ENCODE results near the gene RDH11.
"Not testable (repeated sequence)": the region's sequence is repeated elsewhere in the genome, so short reads cannot be mapped to it uniquely, and the experiment has no call there.

RDH11 gene

GRCh38 chr14:67703997-67704396 lies 8.4 kb upstream of the RDH11 start:
- DNase-seq: no peak

- DNase-seq: not testable (repeated sequence)
These were observed 5.9 kb upstream of the RDH11 start, which contains the start of gene RDH12 for GRCh38 chr14:67701492-67701891. Gene RDH12, plus strand, starts transcription at chr14:67701886. Its CDS starts 20,757 bp downstream, at chr14:67722643.

GRCh38 chr14:67698179-67698578 lies 2.6 kb upstream of the RDH11 start:
- no peak for DNase-seq

GRCh38 chr14:67697006-67697405 lies 1.4 kb upstream of the RDH11 start:
- DNase-seq: no peak

- peak; percentile 75 to 94 for DNase-seq
These were observed 672 bp downstream of the RDH11 start for GRCh38 chr14:67694791-67695393.

GRCh38 chr14:67690011-67690410 lies 5.6 kb downstream of the RDH11 start:
- DNase-seq: no peak

GRCh38 chr14:67683842-67684241 lies 11.7 kb downstream of the RDH11 start:
- DNase-seq: no peak

GRCh38 chr14:67680941-67681340 lies 14.6 kb downstream of the RDH11 start:
- DNase-seq: no peak

- DNase-seq: no peak
These were observed 15.4 kb downstream of the RDH11 start for GRCh38 chr14:67680121-67680602.

- no peak for DNase-seq
These were observed 16.6 kb downstream of the RDH11 start for GRCh38 chr14:67679006-67679405.

GRCh38 chr14:67675219-67675582 lies 20.4 kb downstream of the RDH11 start:
- DNase-seq: no peak

- DNase-seq: peak; percentile 76 to 77
These were observed 20.9 kb downstream of the RDH11 start, which contains the start of gene VTI1B for GRCh38 chr14:67674480-67675218. Gene VTI1B, minus strand, starts transcription at chr14:67674632. Its CDS starts 143 bp downstream, at chr14:67674489.

GRCh38 chr14:67674139-67674479 lies 21.5 kb downstream of the RDH11 start:
- DNase-seq: peak; percentile 59 to 61

GRCh38 chr14:67673451-67673850 lies 22.1 kb downstream of the RDH11 start:
- no peak for DNase-seq

GRCh38 chr14:67668559-67668958 lies 27.0 kb downstream of the RDH11 start:
- DNase-seq: no peak

GRCh38 chr14:67666750-67667449 lies 28.7 kb downstream of the RDH11 start:
- peak; percentile 3 to 41 for DNase-seq

GRCh38 chr14:67665868-67666267 lies 29.7 kb downstream of the RDH11 start:
- no peak for DNase-seq

- no peak for DNase-seq
These were observed 31.9 kb downstream of the RDH11 start for GRCh38 chr14:67663633-67664032.

- DNase-seq: no peak
These were observed 41.8 kb downstream of the RDH11 start for GRCh38 chr14:67653651-67654280.

GRCh38 chr14:67652189-67652588 lies 43.4 kb downstream of the RDH11 start:
- no peak for DNase-seq

GRCh38 chr14:67650694-67651093 lies 44.9 kb downstream of the RDH11 start:
- DNase-seq: no peak

GRCh38 chr14:67650151-67650550 lies 45.4 kb downstream of the RDH11 start:
- DNase-seq: no peak

GRCh38 chr14:67646131-67646530 lies 49.4 kb downstream of the RDH11 start:
- no peak for DNase-seq
